Colonic mucosa (tissue), 4 donors: ENCODE measurements around the gene ARL15. TPM values are rescaled to one million over a fixed set of nuclear protein-coding genes. Genes with fewer than 3 reads are reported as not detected.

Experiments used
- DNase-seq: peaks from one replicate; pipeline ENCODE4 v3.0.0-alpha.2; 2020
- H3K27ac ChIP-seq: fragments of 200-600 bp; one replicate; pipeline ENCODE4 v1.8.0; 2021
- H3K27me3 ChIP-seq: fragments of 200-600 bp; one replicate; pipeline ENCODE4 v1.8.0; 2021
- H3K36me3 ChIP-seq: fragments of 200-600 bp; one replicate; pipeline ENCODE4 v1.8.0; 2021
- H3K4me1 ChIP-seq: fragments of 200-600 bp; one replicate; pipeline ENCODE4 v1.8.0; 2021; ENCODE audit warnings: mild to moderate bottlenecking
- H3K4me3 ChIP-seq: fragments of 200-600 bp; one replicate; pipeline ENCODE4 v1.8.0; 2021
- H3K9ac ChIP-seq, 2 donors: one replicate each; pipeline ENCODE4 v1.7.0; 2013; ENCODE audit warnings: control low read depth in 2 of 2, low read depth in 2 of 2, low read length in 2 of 2
- H3K9me3 ChIP-seq: fragments of 200-600 bp; one replicate; pipeline ENCODE4 v1.8.0; 2021
- intact Hi-C: fragments of 100-400 bp; cut with DNase I; formaldehyde crosslinking; loops from one replicate; pipeline ENCODE4 v1.14.1; 2022
- total RNA-seq, 2 donors: library from RNA; stranded (reverse); fragmentation: NEBNext Ultra II Directional in 1 of 2; extraction: Animal tissue kit (Norgen Biotek cat#: 25700) in 1 of 2; gene quantifications; one replicate each; pipeline ENCODE4 v1.2.1, GENCODE V29; 2021
- TF ChIP-seq, protein P1 (sequence below): fragments of 200-600 bp; IDR thresholded peaks from one replicate; pipeline ENCODE4 v1.8.0; 2022; ENCODE audit warnings: antibody characterized with exemption, mild to moderate bottlenecking
- donor health status: healthy.
- donor health status: DM: no; HTN: no; CAD: no.
- donor health status: DM: no; HTN: no; CAD: no.

ARL15 gene
- total RNA-seq, 2 donors from 2014 or later: 18.4 to 35.1 TPM

GRCh38 chr5:54242297-54242696, 68.1 kb downstream of the ARL15 start:
- TF ChIP-seq, protein P1, sequence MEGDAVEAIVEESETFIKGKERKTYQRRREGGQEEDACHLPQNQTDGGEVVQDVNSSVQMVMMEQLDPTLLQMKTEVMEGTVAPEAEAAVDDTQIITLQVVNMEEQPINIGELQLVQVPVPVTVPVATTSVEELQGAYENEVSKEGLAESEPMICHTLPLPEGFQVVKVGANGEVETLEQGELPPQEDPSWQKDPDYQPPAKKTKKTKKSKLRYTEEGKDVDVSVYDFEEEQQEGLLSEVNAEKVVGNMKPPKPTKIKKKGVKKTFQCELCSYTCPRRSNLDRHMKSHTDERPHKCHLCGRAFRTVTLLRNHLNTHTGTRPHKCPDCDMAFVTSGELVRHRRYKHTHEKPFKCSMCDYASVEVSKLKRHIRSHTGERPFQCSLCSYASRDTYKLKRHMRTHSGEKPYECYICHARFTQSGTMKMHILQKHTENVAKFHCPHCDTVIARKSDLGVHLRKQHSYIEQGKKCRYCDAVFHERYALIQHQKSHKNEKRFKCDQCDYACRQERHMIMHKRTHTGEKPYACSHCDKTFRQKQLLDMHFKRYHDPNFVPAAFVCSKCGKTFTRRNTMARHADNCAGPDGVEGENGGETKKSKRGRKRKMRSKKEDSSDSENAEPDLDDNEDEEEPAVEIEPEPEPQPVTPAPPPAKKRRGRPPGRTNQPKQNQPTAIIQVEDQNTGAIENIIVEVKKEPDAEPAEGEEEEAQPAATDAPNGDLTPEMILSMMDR: no peak
- intact Hi-C loops: loop anchor here (5.0 kb wide), 2 partner anchors 180 to 250 kb away; no protein-coding TSS in a partner anchor
- no peak for DNase-seq

DNA sequence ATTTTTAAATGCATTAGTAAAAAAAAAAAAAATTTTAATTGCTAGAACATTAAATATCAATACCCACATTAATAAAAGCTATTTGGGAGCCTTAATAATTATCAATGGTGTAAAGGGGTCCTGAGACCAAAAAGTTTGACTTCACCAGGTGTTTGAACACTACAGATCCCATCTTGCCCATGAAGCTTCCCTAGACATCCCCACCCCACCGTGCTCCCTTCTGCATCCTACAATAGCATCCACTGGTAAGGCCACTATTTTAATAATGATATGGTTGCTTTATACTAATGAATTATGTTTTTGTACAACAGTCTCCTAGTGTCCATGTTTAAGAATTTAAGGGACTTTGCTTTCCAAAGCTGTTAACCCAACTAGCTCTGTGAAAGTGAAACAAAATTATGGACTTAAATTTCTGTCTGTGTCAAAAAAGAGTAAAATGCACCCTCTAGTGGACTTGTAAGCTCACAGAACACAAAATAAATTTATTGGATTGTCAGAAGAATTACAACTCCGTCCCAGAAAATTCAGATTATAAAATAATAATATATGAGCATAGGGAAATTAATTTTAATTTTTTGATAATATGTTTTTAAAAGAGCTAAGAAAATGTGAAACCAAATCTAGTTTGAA, 76.0 kb downstream of the ARL15 start:
- Histone ChIP-seq H3K4me3 (no peak overlapping the region), H3K9me3 (no peaks in the 10 kb centered on the region), H3K9ac (no peak overlapping the region), H3K27me3 (no peaks in the 10 kb centered on the region), H3K4me1 (no peaks in the 10 kb centered on the region), H3K27ac (no peak overlapping the region), H3K36me3 (no peaks in the 10 kb centered on the region)
- TF ChIP-seq, protein P1: no peak
- intact Hi-C loops: loop anchor here (5.0 kb wide), 2 partner anchors 807 to 1062 kb away; no protein-coding TSS in a partner anchor
- DNase-seq: no peak

More at GRCh38 chr5:54242297-54242696, 68.1 kb downstream of the ARL15 start:
- no peaks in the 10 kb centered on the region for H3K4me1 ChIP-seq
- no peaks in the 10 kb centered on the region for H3K9me3 ChIP-seq
- H3K36me3 ChIP-seq: no peaks in the 10 kb centered on the region
- no peaks in the 10 kb centered on the region for H3K27me3 ChIP-seq
- no peak overlapping the region for H3K4me3 ChIP-seq
- H3K27ac ChIP-seq: no peak overlapping the region
- H3K9ac ChIP-seq: no peak overlapping the region

- intact Hi-C loops: loop anchor here (5.0 kb wide), 2 partner anchors 804 to 1059 kb away; no protein-coding TSS in a partner anchor
Observed at GRCh38 chr5:54230936-54231685, 79.3 kb downstream of the ARL15 start.

GRCh38 chr5:54229041-54229780, 81.2 kb downstream of the ARL15 start:
- TF ChIP-seq, protein P1: peak; percentile 96

More at GRCh38 chr5:54230936-54231685, 79.3 kb downstream of the ARL15 start:
- no peaks in the 10 kb centered on the region for H3K27me3 ChIP-seq
- no peak overlapping the region for H3K4me3 ChIP-seq
- H3K27ac ChIP-seq: no peak overlapping the region
- no peaks in the 10 kb centered on the region for H3K9me3 ChIP-seq
- TF ChIP-seq, protein P1: no peak
- no peaks in the 10 kb centered on the region for H3K4me1 ChIP-seq
- no peaks in the 10 kb centered on the region for H3K36me3 ChIP-seq
- DNase-seq: no peak
- H3K9ac ChIP-seq: no peak overlapping the region

DNA sequence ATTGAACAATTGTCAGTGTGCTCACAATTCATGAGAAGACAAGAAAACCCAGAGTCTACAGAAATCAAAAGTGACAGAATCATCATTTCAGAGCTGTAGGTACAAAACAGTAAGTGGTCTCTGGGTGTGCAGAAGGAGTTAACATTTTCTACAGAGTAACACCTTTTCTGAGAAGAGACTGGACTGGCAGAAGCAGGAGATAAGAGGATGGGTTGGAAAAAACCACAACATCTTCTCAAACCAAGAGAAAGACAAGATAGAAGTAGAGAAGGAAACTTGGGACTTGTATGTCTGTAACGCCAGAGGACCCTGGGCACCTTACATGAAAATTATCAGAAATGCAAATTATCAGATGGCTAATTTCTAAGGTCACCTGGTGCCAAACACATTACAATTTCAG, 82.6 kb downstream of the ARL15 start:
- no peak overlapping the region for H3K27ac ChIP-seq
- H3K4me1 ChIP-seq: no peaks in the 10 kb centered on the region
- intact Hi-C loops: loop anchor here (10.0 kb wide), 1 partner anchor 963 kb away; no protein-coding TSS in a partner anchor
- no peak overlapping the region for H3K4me3 ChIP-seq
- no peak overlapping the region for H3K9ac ChIP-seq
- no peaks in the 10 kb centered on the region for H3K9me3 ChIP-seq
- no peaks in the 10 kb centered on the region for H3K36me3 ChIP-seq
- TF ChIP-seq, protein P1: no peak
- no peaks in the 10 kb centered on the region for H3K27me3 ChIP-seq
- no peak for DNase-seq

More at GRCh38 chr5:54229041-54229780, 81.2 kb downstream of the ARL15 start:
- intact Hi-C loops: loop anchor here (10.0 kb wide), 1 partner anchor 964 kb away; no protein-coding TSS in a partner anchor
- Histone ChIP-seq H3K4me3 (no peak overlapping the region), H3K27me3 (no peaks in the 10 kb centered on the region), H3K9me3 (no peaks in the 10 kb centered on the region), H3K27ac (no peak overlapping the region), H3K9ac (no peak overlapping the region), H3K4me1 (no peaks in the 10 kb centered on the region), H3K36me3 (no peaks in the 10 kb centered on the region)
- peak; percentile 81 for DNase-seq
